Measurements from ENCODE around the gene PRKAG1. TPM values are rescaled to one million over a fixed set of nuclear protein-coding genes. Genes with fewer than 3 reads are reported as not detected.
A peak's percentile ranks its signal among the peaks of the same experiment; 100 is the strongest.

The PRKAG1 gene
- total RNA-seq, 1 experiment from 2014 or later = 50.4 TPM

DNA sequence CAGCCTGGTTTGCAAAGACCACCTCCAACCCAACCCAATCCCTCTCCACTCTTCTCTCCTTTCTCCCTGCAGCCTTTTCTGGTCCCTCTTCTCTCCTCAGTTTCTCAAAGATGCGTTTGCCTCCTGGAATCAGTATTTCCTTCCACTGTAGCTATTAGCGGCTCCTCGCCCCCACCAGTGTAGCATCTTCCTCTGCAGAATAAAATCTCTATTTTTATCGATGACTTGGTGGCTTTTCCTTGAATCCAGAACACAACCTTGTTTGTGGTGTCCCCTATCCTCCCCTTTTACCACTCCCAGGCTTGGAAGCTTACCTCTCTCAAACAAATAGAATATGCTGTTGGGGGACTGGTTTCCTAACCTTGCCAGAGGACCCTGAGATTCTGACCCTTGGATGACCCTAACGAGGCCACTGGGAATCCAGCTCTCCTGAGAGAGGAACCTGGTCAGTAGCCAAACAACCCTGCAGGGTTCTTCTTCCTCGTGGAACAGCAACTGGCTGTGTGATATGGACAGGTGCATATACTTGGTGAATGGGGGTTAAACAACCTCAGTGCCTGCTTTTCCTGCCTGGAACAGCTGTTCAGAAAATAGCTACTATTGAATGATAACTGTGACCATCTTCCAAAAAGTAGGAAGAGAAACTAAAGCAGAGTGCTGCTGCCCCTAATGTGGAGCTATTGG is 36.0 kb downstream of the PRKAG1 start:
- DNase-seq (ENCODE audit: low spot score) = no peak

DNA sequence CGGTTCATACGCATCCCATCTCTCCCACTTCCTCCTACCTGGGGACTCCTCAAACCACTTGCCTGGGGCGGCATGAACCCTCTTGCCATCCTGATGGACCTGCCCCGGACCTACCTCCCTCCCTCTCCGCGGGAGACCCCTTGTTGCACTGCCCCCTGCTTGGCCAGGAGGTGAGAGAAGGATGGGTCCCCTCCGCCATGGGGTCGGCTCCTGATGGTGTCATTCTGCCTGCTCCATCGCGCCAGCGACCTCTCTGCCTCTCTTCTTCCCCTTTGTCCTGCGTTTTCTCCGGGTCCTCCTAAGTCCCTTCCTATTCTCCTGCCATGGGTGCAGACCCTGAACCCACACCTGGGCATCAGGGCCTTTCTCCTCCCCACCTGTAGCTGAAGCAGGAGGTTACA is 36.8 kb downstream of the PRKAG1 start:
- no peak for DNase-seq (ENCODE audit: low spot score)

DNA sequence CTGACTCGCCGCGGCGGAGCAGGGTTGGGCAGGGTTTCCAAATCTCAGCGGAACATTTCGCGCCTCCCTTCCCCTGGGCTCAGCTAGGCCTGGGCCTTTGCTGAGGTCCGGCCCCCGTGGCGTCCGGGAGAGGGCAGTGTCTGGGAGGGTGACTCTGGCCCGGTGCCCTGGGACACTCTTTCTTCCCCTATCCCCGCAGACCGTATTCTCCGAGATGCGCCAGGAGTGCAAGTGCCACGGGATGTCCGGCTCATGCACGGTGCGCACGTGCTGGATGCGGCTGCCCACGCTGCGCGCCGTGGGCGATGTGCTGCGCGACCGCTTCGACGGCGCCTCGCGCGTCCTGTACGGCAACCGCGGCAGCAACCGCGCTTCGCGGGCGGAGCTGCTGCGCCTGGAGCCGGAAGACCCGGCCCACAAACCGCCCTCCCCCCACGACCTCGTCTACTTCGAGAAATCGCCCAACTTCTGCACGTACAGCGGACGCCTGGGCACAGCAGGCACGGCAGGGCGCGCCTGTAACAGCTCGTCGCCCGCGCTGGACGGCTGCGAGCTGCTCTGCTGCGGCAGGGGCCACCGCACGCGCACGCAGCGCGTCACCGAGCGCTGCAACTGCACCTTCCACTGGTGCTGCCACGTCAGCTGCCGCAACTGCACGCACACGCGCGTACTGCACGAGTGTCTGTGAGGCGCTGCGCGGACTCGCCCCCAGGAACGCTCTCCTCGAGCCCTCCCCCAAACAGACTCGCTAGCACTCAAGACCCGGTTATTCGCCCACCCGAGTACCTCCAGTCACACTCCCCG is 37.4 kb downstream of the PRKAG1 start:
- no peak for DNase-seq (ENCODE audit: low spot score)

DNA sequence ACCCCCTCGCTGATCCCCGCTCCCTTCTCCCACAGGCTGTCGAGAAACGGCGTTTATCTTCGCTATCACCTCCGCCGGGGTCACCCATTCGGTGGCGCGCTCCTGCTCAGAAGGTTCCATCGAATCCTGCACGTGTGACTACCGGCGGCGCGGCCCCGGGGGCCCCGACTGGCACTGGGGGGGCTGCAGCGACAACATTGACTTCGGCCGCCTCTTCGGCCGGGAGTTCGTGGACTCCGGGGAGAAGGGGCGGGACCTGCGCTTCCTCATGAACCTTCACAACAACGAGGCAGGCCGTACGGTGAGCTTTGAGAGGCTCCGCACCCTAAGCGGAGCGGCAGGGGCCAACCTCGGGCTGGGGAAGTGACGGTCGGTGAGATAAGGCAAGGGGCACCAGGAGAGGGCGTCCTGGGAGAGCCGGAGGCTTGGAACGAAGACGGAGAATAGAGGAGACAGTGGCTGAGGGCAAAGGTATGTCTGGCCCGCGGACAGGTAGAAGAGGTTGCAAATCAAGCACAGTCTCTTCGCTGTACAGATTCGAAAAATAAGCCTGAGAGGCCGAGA is 38.1 kb downstream of the PRKAG1 start:
- no peak for DNase-seq (ENCODE audit: low spot score)

DNA sequence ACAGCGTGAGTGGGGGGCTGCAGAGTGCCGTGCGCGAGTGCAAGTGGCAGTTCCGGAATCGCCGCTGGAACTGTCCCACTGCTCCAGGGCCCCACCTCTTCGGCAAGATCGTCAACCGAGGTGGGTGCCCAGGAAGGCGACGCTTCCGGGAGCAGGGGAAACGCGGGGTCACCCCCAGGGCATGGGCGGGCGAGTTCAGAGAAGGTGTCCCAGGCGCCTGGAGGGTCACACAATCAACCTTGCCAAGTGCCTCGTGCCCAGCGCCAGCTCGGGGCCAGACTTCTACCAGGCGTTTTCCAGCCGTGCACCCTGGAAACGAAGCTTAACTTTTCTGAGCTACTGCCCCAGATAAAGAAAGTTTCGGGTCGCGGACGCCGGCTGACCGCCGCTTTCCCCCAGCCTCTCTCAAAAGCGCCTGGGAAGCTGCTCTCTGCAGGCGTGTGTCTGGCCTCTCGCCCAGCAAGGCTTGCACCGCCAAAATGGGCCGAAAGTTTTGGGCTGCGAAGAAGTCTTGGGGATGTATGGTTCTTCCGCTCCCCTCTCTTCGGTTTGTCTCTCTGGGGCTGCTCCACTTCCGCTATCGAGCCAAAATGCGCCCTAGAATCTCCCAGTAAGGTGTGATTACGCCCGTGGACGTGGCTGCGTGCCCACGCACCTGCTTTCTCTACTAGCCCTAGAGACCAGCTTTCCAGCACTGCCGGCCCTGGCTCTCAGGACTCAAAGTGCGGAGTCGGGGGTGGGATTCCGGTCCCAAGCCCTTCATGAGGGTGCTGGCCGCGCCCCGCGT is 38.8 kb downstream of the PRKAG1 start:
- DNase-seq (ENCODE audit: low spot score) = no peak

DNA sequence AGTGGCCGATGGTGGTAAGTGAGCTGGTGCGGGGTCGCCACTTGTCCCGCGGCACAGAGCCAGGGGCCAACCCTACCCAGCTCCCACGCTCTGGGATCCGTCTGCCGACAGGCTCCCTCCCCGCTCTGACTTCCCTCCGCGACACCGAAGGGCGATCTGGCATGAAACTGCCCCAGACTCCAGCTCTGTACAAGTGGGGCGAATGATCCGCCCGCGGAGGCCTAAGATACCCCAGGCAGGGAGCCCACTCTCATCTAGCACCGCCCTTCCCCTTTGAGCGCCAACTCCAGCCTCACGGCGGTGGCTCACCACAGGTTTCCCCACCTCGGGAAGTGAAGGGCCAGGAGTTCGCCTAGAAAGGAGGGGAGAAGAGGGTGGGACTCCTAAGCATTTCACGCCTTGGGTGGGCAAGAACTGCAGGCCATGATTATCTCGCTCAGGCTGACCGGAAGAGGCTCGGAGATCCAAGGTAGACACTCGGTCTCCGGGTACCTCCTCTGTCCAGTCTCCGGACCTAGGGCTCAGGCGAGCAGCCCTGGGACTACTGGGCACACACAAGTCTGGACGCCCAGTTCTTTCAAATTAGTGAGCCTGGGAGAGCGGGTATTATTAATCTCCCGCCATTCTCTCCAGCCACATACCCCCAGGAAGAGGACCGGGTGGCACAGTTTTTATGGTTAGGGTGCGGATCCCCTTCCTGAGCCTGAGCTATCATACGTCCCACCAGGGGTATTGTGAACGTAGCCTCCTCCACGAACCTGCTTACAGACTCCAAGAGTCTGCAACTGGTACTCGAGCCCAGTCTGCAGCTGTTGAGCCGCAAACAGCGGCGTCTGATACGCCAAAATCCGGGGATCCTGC is 39.6 kb downstream of the PRKAG1 start:
- no peak for DNase-seq (ENCODE audit: low spot score)

DNA sequence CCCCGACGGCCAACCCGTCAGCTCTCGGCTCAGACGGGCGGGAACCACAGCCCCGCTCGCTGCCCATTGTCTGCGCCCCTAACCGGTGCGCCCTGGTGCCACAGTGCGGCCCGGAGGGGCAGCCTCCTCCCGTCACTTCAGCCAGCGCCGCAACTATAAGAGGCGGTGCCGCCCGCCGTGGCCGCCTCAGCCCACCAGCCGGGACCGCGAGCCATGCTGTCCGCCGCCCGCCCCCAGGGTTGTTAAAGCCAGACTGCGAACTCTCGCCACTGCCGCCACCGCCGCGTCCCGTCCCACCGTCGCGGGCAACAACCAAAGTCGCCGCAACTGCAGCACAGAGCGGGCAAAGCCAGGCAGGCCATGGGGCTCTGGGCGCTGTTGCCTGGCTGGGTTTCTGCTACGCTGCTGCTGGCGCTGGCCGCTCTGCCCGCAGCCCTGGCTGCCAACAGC is 40.3 kb downstream of the PRKAG1 start, which contains the start of gene WNT1:
Gene WNT1, plus strand, starts transcription at position 32 of the 450 bp plus-strand sequence. Its CDS starts 329 bp downstream, at position 361.
- DNase-seq (ENCODE audit: low spot score) = no peak

DNA sequence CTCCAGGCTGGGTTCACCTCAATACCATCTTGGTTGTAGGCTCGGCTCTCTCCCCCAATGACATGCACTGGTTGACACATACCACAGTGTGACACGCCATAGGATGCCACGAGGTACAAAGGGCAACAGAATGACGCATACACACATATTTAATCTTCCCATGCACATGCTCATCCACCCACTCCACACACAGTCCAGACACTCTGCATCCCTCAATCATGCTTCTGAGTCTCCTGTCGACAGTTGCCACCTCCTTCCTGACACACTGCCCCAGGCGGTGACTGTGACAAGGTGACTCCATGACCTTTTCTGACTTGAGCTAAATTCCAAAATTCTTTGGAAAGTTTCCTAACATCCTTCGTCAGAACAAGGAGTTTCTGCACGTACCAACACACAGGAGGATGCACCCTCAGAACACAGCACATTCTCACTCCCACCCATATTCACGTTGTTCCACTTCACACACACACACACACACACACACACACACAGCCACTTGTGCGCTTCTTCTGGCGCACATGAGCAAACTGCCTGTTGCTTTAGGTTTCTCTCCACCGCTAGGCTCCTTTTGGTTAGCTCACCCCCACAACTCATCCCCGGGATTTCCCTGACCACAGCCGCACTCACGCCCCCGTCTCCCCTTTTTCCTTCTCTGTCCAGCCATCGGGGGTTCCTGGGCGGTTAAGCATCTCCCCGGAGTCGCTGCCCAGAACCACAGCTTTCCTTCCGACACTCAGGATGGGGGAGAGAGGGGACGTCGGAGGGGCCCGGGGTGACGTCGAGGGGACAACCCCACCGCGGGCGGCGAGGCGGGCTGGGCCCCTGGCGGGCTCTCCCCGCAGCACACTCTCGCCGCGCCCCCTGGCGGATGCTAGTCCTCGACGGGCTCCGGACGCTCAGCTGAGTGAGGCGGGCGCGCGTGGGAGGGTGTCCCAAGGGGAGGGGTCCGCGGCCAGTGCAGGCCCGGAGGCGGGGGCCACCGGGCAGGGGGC is 41.0 kb downstream of the PRKAG1 start:
- DNase-seq (ENCODE audit: low spot score) = peak; percentile 54

DNA sequence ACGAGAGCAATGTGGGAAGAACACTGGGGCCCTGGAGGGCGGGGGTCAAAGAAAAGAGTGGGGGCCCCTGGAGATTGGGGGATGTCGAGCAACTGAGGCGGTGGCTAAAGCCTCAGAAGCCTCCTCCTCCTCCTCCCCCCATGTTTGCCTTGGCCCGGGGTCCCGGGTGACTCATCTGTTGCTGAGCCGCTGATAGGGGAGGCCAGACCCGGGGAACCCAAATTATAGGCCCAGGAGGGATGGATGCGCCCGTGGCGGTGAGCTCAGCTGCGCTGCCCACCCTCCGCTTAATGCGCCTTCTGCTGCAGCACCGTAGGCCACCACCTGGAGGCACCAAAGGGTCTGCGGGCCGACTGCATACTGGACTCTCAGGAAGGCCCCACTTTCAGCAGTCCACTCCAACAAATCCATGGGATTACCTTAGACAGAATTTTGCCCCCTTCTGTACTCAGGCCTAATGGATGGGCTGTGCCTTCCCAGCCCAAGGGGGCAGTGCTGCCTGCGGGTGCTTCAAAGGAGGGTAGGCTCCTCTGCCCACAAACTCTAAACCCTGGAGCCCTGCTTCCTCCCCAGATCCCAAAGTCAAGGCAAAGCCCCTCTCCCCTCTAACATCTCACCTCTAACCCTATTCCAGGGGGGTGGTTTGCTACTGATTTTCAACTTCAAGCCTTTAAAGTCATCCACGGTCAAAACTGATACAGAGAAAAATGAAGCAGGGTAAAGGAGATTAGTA is 44.5 kb downstream of the PRKAG1 start:
- DNase-seq (ENCODE audit: low spot score) = no peak

DNA sequence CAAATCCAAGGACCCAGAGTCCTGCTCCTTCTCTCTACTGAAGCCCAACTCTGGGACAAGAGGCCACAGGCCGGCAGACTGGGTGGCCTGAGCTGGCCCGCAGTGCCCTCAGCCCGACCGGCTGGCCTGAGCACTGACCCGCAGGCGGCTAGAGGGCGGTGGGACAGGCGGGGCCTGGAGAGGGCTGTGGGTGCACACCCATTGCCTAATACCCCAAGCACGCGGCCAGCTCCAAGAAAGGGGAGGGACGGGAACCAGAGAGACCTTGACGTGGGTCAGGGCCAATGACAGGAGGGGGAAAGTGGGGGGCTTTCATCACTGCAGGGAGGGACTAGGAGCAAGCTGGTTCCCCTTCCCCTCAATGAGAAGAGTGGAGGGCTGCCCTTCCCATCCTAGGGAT is 45.0 kb downstream of the PRKAG1 start:
- no peak for DNase-seq (ENCODE audit: low spot score)

DNA sequence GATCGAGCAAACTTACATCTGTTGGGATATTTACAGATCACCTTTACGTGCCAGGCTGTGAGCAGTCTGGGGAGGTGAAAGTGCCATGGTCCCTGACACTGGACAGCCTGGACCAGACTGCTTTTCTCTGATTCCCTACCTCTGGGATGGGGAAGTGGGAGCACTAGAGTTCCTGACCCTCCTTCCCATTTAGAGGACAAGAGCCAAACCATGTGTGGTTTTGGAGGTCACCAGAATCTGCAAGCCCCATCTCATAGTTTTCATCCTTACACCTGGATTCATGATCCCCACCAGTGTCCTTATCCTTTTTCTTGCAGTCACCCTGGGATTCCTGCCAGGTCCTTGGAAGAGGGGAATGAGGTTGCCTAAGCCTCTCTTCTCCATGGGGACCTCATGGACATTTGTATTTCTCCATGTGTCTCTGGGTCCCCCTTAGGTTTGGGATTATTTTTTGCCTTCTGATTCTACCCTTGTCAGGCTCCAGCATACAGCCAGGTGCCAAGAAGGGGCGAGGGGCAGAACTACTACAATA is 45.6 kb downstream of the PRKAG1 start:
- no peak for DNase-seq (ENCODE audit: low spot score)

DNA sequence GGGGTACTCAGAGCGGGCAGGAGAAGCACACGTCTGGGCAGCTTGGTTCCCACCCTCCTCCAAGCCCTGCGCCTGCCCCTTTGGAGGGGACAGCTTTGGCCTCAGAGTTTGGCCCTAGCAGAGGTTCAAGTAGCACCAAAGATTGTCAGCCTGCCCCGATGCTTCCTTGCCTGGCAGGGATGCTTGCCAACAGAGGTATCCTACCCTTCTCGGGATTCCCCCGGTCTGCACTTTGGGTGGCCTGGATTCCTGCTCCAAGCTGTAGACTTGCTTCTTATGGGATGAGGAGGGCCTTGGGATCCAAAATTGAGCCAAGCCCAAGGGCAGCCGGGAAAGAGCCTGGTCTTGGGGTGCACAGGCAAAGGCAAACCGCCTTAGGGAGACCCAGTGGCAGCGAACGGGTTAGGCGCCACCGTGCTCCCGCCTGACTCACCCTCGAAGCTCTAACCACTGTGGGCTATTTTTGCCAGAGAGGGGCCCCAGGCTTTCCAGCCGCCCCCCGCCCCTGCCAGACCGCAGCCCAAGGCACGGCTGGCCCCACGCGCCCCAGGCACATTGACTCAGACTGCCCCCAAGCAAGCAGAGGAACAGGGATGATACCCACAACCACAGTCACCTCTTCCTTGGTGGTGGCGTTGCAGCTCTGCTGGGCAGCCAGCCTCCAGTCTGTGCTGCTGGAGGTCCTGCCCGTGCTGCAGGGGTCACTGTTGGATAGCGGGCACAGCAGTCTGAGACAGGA is 46.2 kb downstream of the PRKAG1 start:
- no peak for DNase-seq (ENCODE audit: low spot score)

DNA sequence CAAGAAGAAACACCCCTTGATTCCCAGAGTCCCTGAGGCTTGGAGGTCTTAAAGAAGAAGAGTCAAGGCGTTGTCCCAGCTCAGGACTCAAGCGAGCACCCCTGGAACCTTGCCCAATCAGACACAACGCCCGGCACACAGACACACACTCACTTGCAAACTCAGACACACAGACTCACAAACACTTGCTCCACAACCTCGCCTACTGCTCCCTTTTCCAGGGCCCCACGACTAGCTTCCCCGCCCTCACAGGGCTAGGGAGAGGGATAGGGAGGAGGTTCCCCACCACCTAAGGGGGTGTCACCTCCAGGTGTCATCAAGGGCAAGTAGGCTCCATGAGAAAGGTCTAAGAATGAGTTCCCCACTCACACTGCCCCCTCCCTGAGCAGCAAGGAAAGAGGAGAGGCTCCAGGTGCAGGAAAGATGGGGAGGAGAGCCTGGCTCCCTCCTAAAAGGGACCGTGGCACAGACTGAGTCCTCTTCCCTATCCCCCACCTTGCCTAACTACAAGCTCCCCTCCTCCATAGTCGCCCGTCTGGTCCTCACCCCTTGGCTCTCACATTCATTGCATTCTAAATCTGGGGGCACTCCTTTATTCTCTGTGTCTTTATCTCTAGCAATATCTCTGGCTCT is 47.8 kb downstream of the PRKAG1 start:
- no peak for DNase-seq (ENCODE audit: low spot score)

DNA sequence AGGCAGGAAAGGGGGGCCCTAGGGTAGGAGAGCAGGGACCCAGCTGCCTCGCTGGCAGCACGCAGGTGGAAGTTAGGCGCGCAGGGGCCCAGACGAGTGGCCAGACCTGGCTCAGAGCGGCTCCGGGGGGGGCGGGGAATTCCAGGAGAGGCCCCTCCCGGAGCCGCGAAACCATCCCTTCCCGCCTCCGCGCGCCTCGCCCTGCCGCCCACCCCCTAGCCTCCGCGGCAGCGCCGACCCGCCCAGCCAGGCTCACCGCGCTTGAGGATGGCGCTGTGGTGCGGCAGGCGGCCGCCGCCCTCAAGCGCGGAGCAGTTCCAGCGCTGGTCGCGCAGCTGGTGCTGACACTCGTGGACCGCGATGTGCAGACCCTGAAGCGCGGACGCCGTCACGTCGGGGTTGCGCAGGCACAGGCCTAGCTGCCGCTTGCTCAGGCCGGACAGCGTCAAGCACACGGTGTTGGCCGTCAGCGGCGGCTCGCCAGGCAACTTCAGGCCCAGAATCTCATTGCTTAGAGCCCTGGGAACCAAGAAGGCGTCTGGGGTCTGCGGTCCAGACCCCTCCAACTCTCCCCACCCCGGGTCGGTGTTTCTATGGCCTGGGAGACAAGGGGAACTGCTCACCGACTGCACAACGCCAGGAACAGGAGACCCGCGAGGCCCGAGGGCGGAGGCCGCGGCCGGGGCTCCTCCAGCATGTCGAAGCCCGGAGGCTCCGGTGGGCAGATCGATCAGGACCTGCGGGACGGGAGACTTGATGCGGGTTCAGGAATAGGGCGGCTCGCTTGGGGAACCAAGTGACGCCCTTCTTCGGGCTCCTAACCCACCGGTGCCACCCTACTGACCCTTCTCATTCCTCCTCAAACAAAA is 48.5 kb downstream of the PRKAG1 start:
- DNase-seq (ENCODE audit: low spot score) = no peak

DNA sequence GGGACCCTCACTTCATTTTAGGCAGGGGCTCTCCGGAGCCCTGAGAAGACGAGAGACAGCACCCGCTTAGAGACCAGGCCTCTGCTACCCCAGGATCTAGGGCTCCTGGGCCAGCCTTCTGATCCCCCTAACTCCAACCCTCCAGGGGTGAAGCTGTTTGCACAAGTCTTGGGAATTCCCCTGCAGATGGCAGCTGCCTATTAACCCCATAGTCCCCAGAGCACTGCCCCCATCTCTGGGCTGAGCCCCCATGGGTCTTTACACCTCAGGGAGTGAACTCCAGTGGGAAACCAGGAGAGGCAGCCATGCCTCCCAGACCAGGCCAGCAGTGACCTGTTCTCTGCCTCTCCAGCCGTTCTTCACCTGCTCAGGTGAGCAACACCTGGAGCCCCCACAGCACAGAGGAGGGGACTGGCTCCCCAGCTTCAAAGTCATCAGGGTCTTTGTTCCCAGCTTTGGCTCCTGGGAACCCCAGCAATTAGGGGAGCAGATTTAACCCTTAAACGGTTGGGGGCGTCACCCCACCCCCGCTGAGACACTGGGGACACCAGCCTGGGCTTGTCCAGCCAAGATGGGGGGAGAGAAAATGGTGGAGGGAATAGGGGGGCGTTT is 49.3 kb downstream of the PRKAG1 start:
- no peak for DNase-seq (ENCODE audit: low spot score)

DNA sequence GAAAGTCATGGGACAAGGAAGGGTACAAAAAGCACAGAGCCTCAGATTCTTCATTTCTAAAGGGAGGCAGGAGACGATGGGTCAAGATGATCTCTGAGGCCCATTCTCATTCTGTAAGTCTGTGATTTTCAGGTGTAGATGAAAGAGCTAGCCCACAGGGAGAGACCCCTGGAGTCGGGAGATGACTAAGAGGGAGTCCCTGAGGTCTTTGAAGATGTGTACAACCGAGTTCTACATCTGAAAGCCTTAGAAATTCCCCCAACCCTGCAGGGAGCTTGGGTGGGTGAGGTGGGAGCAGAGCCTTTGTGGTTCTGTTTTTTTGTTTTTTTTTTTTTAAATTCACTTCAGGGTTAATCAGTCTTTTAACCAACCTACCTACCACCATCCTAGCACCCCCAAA is 50.1 kb downstream of the PRKAG1 start:
- DNase-seq (ENCODE audit: low spot score) = no peak
